Stimulated activated CD8-positive, alpha-beta memory T cell treated with anti-CD3 and anti-CD28 coated beads, Interleukin-12 subunit alpha, Interleukin-12 subunit beta, amount 100 ng/mL, for 4 hours (primary cell): ENCODE measurements around the gene LRRC46.
A peak's percentile ranks its signal among the peaks of the same experiment; 100 is the strongest.

Experiments
- DNase-seq: peaks from one replicate; pipeline ENCODE4 v3.0.0-alpha.2; 2020; ENCODE audit warnings: low read depth

The LRRC46 gene

DNA sequence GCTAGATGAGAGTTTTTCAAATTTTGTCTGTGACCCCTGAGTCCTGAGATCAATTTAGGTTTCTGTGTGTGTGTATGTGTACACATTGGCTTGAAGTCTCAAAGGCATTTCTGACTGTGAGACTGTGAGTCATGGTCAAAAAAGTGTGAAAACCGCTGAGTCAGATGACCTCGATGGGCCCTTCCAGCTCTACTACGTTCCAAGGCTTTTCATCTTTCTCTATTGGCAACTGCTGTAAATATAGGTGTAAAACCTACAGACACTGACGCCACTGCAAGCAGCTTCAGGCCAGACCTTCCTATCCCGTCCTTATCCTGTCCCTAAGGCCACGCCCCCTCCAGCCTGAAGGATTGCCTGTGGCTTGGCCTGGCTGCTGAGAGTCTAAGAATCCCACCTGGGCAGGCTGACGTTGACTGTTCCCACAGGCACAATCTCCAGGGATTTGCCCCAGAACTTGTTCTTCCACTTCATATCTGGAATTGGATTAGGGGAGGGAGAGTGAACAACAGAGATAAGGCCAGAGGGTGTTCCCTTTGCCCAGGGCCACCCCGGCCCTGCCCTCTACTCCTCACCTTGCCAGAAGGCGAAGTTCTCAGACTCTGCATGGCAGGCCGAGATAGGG lies 21.2 kb upstream of the LRRC46 start:
- DNase-seq: no peak

DNA sequence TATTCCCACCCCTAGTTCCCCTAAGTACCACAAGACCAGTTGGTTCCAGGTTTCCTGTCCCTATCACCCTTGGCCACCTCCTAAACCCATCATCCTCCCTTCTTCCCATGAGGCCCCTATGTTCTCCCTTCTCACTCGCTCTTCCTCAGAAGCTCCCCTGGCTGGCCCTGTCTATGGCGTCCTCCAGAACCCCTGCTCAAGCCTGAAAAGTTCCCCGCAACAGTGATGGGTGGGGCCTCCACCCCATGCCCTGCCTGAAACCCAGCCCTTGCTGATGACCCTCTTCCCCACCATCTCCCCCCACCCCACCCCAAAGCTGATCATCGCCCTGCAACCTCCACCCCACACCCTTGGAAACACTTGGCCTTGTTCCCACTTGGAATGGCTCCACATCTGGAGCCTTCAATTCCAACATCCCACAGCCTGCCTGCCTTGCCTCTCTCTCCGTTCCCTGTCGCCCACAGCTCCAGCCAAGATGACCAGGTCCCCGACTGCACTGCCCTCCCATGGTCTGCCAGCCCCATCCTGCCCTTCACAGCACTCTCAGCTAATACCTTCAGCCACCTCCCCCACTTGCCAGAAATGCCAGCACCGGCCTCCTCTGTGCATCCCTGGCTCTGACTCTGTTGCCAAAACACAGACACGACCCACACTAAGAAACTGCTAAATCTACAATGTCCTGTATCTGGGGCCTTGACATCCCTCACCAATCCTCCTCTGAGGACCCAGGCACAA lies 20.4 kb upstream of the LRRC46 start:
- DNase-seq: no peak

DNA sequence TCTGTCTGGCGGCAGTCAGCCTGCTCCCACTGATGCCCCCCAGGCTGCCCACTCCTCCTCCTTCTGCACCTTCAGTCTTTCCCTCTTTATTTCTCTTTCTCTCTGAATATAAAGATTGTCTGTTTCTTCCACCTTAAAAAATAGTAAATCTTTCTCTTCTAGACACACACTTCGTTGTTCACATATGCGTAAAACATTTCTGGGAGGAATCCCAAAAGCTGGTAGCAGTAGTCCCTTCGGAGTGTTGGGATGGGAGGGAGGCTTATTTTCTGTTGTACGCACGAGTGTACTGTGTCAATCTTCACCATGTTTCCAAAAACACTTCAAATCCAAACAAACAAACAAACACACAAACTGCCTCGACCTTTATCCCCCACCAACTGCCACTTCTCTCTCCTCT lies 19.8 kb upstream of the LRRC46 start:
- no peak for DNase-seq

DNA sequence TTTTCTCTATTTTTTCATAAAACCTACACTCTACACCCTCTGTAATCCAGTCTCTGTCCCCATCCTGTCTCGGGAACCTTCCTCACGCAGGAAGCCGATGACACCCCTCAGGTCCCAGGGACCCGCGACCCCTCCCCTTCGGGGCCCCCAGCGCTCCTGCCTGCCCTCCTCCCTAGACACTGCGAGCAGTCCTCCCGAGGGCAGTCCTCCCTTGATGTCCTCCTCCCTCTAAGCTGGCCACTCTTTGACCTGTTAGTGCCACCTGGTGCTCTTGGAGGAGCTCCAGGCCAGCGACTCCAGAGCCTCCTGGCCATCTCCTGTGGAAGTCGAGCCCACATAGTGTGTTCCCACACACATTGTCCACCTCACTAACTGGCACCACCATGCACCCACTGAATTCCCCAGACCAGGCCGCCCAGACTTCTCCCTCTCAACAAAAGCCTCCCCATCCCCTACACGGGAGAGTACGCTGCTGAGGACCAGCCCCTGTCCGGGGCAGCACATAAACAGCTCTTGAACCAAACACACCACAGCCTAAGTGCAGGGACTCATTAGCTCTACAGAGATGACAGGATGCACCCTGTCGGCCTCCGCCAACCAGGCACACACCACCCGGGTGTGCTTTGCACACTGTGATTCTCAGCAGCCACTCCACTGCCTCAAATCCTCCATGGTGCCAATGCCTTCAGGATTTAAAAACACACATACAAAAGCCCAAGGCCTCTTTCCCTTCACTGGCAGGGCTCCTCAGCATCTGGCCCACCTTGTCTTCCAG lies 19.1 kb upstream of the LRRC46 start:
- no peak for DNase-seq

DNA sequence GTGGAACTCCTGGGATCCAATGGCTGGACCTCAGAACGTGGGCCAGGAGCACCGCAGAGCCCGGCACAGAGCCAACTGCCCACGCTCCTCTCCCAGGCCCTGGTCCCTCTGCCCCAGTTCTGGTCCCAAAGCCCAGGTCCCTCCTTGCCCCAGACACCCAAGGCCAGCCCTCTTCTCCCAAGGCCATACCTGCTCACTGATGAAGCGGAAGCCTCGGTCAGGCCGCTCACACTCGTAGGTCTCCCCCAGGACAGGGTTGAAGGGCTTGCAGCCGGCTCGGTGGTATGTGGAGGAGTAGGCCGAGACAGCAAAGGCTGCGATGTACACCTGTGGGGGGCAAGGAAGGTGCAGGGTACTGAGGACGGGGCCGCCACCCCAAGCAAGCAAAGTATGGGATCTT lies 18.4 kb upstream of the LRRC46 start:
- no peak for DNase-seq

DNA sequence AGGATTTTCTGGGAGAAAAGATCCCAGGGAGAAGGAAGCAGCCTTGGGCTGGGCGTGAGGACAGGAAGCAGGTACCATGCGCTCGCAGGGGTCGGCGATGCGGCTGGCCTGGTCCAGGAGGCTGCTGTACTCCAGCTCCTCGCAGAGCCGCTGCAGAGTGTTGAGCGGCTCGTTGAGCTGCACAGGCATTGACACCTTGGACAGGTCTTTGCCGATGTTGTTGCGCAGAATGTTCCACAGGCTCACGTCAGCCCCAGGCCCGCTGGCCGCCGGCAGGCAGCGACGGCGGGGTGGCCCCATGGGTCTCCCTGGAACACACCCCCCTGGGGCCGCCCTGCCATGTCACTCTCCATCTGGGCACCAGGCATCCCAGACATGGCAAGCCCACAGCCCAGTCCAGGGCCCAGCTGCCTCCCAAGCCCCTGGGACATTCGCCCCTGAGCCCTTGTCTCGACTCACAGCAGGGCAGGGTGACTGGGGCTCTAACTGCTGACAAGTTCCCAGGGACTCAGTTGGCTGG lies 17.9 kb upstream of the LRRC46 start:
- no peak for DNase-seq

DNA sequence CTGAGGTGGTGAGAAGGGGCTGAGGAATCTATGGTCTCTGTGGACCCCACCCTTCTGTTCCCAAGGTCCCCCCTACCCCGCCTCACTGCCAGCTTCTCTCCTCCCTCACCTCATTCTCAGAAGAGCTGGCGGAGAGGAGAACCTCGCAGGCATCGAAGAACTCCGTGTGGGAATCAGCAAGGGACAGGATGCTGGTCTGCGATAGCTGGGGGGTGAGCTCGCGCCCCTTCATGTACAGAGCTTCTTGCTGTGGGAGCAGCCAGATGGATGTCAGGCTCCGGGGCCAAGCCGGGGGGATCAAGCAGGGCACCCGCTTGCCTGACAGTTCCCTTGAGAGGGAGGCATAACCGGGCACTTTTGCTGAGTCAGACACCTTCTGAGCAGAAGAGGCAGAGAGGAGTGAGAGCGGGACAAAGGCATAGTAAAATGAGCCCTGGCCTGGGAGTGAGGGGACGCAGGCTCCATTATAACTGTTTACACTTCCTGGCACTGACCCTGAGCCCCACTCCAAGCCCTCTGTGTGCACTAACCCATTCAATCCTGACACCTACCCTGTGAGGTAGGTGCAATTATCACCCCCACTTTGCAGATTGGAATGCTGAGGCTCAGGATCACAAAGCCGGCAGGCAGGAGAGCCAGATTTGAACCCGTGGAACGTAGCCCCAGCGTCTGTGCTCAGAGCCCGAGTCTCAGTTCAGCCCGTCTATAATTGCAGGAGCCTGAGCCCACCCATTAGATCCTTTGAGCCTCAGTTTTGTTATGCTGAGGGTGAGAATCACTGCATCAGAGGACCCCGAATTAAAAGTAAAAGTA lies 16.2 kb upstream of the LRRC46 start:
- no peak for DNase-seq

DNA sequence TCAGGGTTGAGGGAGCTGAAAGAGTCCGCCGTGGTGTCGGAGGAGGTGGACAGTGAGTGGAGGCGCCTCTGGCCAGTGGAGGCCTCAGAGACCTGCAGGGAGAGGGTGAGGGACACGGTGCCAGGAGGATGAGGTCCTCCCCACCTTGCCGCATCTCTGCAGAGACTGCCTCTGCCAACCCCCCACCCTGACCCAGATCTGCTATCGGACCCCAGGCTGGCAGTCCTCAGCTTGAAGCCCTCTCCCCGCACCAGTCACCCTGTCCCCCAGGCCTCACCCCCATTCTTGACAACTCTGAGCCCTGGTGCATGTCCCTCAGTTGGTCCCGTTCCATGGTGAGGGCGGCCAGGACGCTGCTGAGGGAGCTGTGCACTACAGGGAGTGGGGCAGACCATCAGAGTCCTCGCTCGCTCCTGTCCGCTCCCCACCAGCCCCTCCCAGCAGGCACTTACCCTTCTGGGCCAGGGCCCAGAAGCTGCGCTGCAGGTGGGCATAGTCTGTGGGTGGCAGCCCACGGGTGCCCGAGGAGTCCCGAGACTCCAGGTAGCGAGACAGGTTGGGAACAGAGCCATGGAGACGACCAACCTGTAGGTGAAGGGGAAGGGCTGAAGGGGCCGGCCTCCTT lies 15.2 kb upstream of the LRRC46 start:
- DNase-seq: no peak

DNA sequence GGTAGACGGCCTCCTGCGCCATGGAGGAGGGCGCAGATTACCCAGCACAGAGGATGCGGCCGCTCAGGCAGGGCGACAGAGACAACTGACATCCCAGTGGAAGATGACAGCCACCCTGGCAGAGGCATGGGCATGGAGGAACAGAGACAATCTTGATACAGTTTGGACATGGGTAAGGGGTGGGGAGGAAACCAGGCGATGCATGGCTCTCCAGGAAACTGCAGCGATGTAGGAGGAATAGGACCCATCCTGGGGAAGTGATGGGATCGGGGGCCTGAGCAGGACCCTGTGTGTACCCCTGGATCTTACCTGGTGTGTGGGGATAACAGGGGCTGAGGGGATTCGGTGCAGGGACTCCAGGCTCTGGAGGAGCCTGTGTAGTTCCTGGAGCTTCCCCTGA lies 14.5 kb upstream of the LRRC46 start:
- DNase-seq: no peak

DNA sequence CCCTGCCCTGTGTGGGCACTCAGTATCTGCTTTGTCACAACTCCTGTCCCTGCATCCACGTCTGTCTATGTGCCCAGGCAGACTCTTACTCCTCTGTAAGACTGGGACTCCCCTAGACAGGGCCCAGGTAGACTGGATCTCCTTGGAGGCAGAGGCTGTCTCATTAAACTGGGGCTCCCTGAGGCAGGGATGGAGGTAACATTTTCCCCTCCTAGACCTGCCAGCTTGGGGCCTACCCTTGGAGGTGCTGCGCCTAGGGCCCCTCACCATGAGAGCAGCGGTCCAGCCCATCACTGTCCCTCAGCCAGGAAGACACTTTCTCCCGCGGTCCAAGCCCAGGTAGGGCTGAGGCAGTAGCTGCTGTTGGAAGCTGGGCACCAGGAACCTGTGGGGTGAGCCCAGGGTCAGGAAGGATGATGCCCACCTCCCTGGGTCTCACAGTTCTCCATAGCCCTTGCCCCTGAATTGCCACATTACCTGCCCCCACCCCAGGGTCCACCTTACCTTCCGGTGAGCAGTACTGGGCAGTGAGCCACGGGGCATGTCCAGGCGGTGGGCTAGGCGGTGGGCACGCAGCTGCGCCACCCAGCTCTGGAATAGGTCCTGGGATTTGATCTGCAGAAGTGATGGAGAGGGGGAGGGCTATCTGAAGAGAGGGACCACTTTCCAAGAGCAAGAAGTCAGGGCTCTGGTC lies 13.3 kb upstream of the LRRC46 start:
- no peak for DNase-seq

DNA sequence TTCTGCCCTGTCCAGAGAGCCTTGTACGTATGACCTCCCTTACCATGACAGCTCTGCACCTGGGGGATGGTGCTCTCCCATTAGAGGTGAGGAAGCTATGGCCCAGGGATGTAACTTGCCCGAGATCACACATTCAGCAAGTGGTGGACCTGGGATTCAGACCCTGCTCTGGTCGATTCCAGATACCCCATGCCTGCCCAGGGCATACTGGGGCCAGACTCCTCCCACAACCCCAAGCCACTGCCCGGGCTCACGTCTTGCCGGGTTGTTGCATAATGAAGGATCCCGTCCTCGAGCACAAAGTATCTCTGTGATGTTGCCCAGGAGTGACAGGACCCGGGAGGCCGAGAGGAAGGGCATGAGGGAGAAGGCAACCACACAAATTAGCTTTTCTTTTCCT lies 12.0 kb upstream of the LRRC46 start:
- DNase-seq: no peak

DNA sequence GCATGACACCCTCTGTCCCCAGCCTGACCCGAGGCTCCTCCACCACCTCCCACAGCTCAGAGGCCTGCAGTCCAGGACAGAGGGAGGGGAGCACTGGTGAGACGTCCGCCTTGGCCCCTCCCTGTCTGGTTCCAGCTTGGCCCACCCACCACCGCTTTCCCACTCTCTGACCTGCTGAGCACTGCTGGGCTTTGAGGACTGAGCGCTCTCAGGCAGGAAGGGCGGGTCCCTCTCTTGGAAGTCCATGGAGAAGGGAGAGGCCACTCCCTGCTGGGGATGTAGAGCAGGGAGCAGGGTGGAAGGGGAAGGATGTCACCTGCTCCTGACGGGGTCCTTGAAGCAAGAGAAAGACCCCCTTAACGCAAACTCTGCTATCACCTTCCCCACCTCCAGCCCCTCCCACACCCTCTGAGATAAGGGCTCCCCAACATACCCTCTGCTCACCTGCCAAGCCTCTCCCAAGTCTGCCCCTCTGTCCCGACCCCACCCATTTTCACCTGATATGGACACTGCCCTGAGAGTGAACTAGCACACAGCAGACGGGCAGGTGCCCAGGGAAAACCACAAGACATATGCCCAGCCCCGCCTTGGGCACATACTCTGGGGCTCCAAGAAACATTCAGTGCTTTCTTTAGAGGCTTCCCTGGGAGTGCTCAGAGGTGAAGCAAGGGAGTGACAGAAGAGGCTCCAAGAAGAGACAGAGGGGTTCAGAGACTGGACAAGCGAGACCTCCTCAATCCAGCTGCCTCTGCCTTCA lies 11.3 kb upstream of the LRRC46 start:
- no peak for DNase-seq

DNA sequence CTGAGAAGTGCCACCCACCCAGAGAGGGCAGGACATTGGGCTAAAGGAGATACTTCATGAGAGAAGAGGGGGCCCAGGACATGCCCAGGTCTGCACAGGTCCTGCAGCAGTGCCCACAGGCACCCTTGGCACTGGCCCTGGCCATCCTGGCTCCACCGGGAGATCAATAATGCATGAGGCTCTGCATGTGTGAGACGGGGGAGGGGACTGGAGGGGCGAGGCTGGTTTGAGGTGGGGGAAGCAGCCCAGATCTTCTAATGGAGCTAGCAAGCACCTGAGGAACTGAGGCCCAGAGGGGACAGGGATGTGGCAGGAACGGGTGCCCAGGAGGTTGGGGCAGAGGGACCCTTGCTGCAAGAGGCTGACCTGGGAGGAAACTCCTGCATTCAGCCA lies 10.4 kb upstream of the LRRC46 start:
- no peak for DNase-seq

DNA sequence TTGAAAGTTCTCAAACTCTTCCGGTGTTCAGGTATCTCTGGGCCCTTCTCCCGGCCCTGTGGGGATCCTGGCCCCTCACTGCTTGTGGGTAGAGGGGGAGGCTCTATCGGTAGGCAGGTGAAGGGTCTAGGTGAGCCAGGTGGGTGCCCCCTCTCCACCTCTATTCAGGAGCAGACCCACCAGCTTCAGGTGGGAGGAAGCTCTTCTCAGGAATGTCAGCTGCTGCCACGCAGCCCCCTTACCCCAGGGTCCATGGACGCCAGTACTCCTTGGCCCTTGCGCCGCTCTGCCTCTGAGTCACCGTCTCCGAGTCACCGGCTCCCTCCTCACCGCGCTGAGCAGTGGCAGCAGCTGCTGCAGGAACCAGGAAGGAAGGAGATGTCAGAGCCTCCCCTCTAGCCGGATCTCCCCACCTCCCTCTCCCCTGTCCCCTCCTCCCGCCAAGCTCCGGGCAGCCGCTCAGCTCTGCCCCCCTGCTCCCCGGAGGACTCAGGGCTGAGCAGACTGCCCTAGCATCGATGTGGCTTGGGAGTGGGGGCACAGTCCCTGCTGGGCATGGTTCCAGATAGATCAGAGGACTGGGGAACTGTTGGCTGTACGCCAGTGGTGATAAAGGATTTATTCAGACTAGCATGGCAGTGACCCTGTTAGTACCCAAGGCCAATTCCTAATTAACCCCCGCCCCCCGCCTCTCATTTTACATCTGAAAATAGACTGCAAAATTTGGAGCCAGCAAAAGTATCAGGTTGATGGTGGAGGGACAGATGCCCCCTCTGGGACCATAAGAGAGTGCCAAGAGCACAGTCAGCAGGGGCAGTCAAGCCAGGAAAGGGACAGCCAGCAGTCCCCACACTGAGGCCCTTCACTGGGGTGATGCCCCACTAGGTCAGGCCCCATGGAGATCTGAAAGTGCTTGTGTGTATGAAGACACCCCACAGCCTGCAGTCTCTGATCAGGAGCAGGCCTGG lies 9.8 kb upstream of the LRRC46 start, which contains the start of gene OSBPL7:
Gene OSBPL7, minus strand, starts transcription at position 371 of the 968 bp plus-strand sequence. CDS start 1,516 bp downstream, outside the sequence.
- peak; percentile 64 for DNase-seq

DNA sequence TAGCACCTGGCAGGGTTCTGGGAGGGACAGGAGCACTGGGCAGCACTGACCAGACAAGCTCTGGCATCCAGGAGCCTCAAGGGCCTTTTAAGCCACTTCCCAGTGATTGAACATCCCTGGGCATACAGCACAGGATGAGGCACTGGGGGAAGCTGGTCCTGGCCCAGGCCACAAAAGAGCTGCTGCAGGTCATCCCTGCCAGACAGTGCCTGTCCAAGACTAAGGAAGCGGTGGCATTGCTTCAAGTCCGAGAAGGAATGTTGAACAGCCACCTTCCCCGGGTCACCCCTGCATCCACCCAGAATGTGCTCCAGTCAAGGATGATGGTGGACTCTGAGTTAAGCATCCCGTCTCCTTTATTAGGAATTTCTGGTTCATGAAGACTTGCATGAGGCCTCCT lies 8.7 kb upstream of the LRRC46 start:
- no peak for DNase-seq

DNA sequence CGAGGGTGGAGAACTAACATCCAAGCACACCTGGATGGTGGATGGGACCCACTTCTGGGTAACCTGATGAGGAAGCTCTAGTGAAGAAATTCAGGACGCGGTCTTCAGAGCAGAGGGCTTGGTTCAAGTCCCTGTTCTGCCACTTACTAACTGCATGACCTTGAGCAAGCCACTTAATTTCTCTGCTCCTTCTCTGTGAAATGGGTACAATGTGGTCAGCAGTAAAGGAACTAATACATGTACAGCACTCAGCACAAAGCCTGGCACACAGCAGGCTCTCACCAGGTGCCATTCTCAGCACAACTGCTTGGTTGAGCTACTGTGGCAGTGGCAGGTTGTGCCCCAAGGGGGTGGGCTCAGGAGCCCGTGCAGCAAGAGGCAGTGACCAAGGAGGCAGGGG lies 8.0 kb upstream of the LRRC46 start:
- no peak for DNase-seq

DNA sequence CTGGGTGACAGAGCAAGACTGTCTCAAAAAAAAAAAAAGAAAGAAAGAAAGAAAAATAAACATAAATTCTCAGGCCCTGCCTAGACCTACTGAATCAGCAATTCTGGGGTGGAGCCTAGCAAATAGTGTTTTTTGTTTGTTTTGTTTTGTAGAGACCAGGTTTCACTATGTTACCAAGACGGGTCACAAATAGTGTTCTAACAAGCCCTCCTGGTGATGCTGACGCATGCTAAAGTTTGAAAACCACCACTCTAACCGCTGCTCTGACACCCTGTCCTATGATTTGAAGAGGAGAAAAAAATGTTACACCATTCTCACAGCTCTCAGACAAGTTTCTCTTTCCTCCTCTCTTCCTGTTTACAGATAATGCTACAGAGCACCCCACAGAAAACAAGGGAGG lies 1.6 kb upstream of the LRRC46 start:
- DNase-seq: no peak

DNA sequence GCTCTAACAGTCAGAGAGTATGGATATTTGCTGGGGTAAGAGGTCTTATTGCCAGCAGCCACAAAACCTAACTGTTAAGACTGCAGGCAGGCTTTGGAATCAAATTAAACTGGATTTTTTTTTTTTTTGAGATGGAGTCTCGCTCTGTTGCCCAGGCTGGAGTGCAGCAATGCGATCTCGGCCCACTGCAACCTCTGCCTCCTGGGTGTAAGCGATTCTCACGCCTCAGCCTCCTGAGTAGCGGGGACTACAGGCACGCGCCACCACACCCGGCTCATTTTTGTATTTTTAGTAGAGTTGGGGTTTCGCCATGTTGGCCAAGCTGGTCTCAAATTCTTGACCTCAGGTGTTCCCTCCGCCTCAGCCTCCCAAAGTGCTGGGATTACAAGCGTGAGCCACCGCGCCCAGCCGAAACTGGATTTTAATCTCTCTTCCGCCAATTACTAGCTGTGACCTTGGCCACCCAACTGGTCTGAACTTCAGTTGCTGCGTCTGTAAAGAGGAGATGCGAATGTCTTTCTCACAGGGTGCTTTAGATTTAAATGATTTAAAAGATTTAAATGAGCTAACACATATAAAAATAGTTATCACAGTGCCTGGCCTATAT lies 971 bp upstream of the LRRC46 start:
- DNase-seq: no peak

DNA sequence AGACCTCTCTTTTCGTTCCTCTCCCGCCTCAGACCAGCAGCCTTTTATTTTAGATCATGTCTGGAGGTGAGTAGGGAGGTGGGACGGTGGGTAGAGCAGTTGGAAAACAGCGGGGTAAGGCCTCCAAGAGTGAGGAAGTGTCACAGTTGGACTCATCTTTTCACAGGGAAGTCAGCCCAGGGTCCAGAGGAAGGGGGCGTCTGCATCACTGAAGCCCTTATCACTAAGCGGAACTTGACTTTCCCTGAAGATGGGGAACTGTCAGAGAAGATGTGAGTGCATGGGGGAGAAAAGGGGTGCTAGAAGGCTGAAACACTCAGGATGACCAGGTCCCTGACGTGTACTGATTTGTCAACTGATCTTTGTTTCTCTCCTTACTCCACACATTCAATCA lies 461 bp downstream of the LRRC46 start:
- DNase-seq: no peak
